DND-41 (cell line): ENCODE measurements around the gene GAS2.
A peak's percentile ranks its signal among the peaks of the same experiment; 100 is the strongest.

Experiments
- ATAC-seq: fragments of 200-7000 bp; cut with Tn5 transposase; 3 replicates; pipeline ENCODE4 v1.9.1; 2021; ENCODE audit warnings: low read depth; ENCODE audit not compliant: insufficient read depth
- DNase-seq: peaks from one replicate; pipeline ENCODE4 v3.0.0-alpha.2; 2020
- H2AFZ ChIP-seq: 2 replicates; pipeline ENCODE4 v1.6.0; 2012; ENCODE audit warnings: low read depth, low read length
- H3K27ac ChIP-seq: 2 replicates; pipeline ENCODE4 v1.5.1; 2012; ENCODE audit warnings: low read length, inconsistent platforms
- H3K27me3 ChIP-seq: fragments of 200-600 bp; sonication (generic); 2 replicates; pipeline ENCODE4 v1.6.0; 2012; ENCODE audit warnings: low read length, mild to moderate bottlenecking, inconsistent platforms; ENCODE audit not compliant: insufficient read depth, poor library complexity
- H3K36me3 ChIP-seq: 2 replicates; pipeline ENCODE4 v1.5.1; 2012; ENCODE audit warnings: low read length, inconsistent platforms; ENCODE audit not compliant: insufficient read depth
- H3K4me1 ChIP-seq: 2 replicates; pipeline ENCODE4 v1.5.1; 2012; ENCODE audit warnings: mild to moderate bottlenecking, low read length; ENCODE audit not compliant: insufficient read depth
- H3K4me2 ChIP-seq: 2 replicates; pipeline ENCODE4 v1.6.0; 2012; ENCODE audit warnings: mild to moderate bottlenecking, moderate library complexity, low read length, inconsistent platforms; ENCODE audit not compliant: insufficient read depth
- H3K4me3 ChIP-seq, 2 experiments: fragments of 200-600 bp in 1 of 2; shearing (Covaris generic) in 1 of 2; 2 replicates each; pipeline ENCODE4 v1.5.1; 2012 to 2016; ENCODE audit warnings: inconsistent platforms in 2 of 2, low read length in 2 of 2, mild to moderate bottlenecking in 2 of 2, low read depth in 1 of 2, moderate library complexity in 1 of 2
- H3K79me2 ChIP-seq: 2 replicates; pipeline ENCODE4 v1.6.0; 2012; ENCODE audit warnings: low read length, inconsistent platforms; ENCODE audit not compliant: insufficient read depth
- H3K9ac ChIP-seq: 2 replicates; pipeline ENCODE4 v1.6.0; 2012; ENCODE audit warnings: low read depth, mild to moderate bottlenecking, inconsistent platforms, low read length, moderate library complexity
- H3K9me3 ChIP-seq: 2 replicates; pipeline ENCODE4 v1.5.1; 2012; ENCODE audit warnings: low read length, moderate library complexity, mild to moderate bottlenecking, inconsistent platforms; ENCODE audit not compliant: insufficient read depth, severe bottlenecking
- H4K20me1 ChIP-seq: 2 replicates; pipeline ENCODE4 v1.6.0; 2012; ENCODE audit warnings: low read length; ENCODE audit not compliant: insufficient read depth
- EZH2 ChIP-seq: IDR thresholded peaks from 3 replicates; pipeline ENCODE4 v1.6.1; 2012; ENCODE audit warnings: borderline replicate concordance, low read depth, mild to moderate bottlenecking, moderate library complexity, low read length, inconsistent platforms; ENCODE audit not compliant: severe bottlenecking
- TF ChIP-seq, protein P1 (sequence below): IDR thresholded peaks from 2 replicates; pipeline ENCODE4 v1.5.1; 2012; ENCODE audit warnings: borderline replicate concordance, low read length, moderate library complexity, mild to moderate bottlenecking; ENCODE audit not compliant: poor library complexity, severe bottlenecking; ENCODE audit errors: extremely low read depth

GAS2 gene

DNA sequence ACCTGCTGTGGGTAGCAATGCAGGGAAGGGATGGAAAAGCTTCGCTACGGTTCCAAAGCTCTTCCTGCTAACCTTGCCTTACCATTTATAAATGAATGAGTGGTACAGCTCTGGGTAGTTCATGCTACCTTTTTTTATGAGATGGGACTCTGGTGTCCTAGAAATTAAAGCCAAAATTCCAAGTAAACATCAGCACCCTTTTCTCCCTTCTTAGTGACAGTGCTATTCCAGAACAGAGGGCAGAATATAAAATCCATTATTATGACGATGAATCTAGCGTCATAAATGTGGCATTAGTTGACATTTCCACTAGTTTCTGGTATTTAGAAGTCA, 163.6 kb downstream of the GAS2 start:
- peaks cover 9% of the 10 kb centered on the region for H3K79me2 ChIP-seq
- peak overlapping the region; percentile 7; the same call in 1 of the 2 replicates for H3K27ac ChIP-seq
- H3K4me1 ChIP-seq, result peaks cover 23% of the 10 kb centered on the region
- peaks cover 17% of the 10 kb centered on the region for H3K36me3 ChIP-seq
- no peak for TF ChIP-seq EZH2
- TF ChIP-seq, protein P1, sequence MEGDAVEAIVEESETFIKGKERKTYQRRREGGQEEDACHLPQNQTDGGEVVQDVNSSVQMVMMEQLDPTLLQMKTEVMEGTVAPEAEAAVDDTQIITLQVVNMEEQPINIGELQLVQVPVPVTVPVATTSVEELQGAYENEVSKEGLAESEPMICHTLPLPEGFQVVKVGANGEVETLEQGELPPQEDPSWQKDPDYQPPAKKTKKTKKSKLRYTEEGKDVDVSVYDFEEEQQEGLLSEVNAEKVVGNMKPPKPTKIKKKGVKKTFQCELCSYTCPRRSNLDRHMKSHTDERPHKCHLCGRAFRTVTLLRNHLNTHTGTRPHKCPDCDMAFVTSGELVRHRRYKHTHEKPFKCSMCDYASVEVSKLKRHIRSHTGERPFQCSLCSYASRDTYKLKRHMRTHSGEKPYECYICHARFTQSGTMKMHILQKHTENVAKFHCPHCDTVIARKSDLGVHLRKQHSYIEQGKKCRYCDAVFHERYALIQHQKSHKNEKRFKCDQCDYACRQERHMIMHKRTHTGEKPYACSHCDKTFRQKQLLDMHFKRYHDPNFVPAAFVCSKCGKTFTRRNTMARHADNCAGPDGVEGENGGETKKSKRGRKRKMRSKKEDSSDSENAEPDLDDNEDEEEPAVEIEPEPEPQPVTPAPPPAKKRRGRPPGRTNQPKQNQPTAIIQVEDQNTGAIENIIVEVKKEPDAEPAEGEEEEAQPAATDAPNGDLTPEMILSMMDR, result no peak
- DNase-seq (no peak), ATAC-seq (no peak)
- H3K9ac ChIP-seq, result no peak overlapping the region
- no peaks in the 10 kb centered on the region for H3K9me3 ChIP-seq
- H3K4me3 ChIP-seq, result peak overlapping the region in 1 of 2 experiments; percentile 44; a peak in 2 of 4 replicates
- no peak overlapping the region for H2AFZ ChIP-seq
- no peaks in the 10 kb centered on the region for H3K27me3 ChIP-seq
- H3K4me2 ChIP-seq, result peak overlapping the region; percentile 77; the same call in 1 of the 2 replicates
- H4K20me1 ChIP-seq, result no peaks in the 10 kb centered on the region

DNA sequence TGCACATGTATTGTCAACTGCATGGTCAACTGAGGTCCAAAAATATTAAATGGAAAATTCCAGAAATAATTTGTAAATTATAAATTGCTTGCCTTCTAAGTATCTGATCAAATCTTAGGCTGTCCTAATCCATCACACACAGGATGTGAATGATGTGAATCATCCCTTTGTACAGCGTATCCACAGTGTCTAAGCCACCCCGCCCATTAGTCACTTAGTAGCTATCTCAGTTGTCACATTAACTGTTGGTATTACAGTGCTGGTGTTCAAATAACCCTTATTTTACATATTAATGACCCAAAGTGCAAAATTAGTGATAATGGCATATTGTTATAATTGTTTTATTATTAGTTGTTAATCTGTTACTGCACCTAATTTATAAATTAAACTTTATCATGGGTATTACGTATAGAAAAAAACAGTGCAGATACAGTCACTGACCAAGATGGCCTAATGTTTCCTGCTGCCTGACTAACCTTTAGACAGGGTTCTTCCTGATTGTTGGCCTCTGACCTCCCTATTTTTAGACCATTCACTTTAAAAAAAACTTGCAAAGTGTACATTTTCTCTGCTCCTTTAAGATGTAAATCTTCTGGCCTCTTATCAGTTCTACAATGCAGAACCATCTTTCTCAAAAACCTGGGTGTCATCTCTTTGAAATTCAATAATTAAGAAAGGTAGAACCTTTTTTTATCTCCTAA, 166.1 kb downstream of the GAS2 start:
- H3K4me2 ChIP-seq, result no peak overlapping the region
- no peaks in the 10 kb centered on the region for H3K36me3 ChIP-seq
- no peak overlapping the region for H2AFZ ChIP-seq
- no peaks in the 10 kb centered on the region for H3K27me3 ChIP-seq
- peaks cover 20% of the 10 kb centered on the region for H3K4me1 ChIP-seq
- no peak overlapping the region for H3K4me3 ChIP-seq
- H4K20me1 ChIP-seq, result no peaks in the 10 kb centered on the region
- no peaks in the 10 kb centered on the region for H3K9me3 ChIP-seq
- ATAC-seq, result no peak
- H3K79me2 ChIP-seq, result peaks cover 9% of the 10 kb centered on the region
- H3K9ac ChIP-seq, result no peak overlapping the region
- H3K27ac ChIP-seq, result no peak overlapping the region
- no peak for DNase-seq
- TF ChIP-seq, protein P1, result no peak
- TF ChIP-seq EZH2, result no peak

DNA sequence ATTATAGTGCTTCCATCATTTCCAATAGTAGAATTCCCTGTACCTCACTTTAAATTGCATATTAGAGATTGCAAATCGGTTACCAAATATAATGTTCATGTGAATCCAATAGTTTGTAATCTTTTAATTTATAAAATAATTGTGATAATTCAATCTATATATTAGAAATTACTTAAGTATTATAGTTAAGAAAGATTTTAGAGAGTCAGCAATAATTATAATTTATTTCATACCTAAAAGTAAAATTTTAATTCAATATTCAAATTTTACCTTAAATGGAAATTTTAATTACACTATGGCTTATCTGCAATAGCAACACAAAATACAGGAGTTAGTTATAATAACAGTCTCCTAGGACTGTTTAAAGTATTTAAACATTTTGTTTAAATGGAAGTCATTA, 180.3 kb downstream of the GAS2 start:
- Histone ChIP-seq H3K36me3 (no peaks in the 10 kb centered on the region), H3K4me2 (no peak overlapping the region), H3K4me1 (no peaks in the 10 kb centered on the region), H3K9me3 (no peaks in the 10 kb centered on the region), H3K4me3 (no peak overlapping the region), H3K27ac (no peak overlapping the region), H3K27me3 (no peaks in the 10 kb centered on the region), H3K9ac (no peak overlapping the region), H4K20me1 (no peaks in the 10 kb centered on the region), H2AFZ (no peak overlapping the region), H3K79me2 (no peaks in the 10 kb centered on the region)
- no peak for DNase-seq
- ATAC-seq, result no peak
- TF ChIP-seq EZH2, result no peak
- TF ChIP-seq, protein P1, result no peak

DNA sequence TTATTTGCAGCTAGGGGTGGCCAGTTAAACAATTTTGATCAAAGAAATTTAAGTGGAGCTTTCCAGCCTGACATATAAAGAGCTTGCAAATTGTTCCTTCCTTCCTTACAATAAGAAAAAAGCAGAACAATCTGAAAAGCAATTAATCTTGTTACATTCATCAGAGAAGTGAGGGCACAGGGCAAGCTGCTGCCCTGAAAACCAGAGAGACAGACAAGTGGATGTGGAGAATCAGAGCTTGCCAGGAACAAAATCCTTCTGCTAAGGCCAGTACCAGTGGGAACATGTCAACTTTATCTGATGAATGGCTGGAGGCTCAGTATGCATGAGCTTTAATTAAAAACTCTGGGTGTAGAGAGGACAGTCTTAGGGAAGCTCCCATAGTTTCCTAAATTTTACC, 185.1 kb downstream of the GAS2 start:
- H3K4me2 ChIP-seq, result no peak overlapping the region

More for the DNA sequence above, 185.1 kb downstream of the GAS2 start:
- Histone ChIP-seq H3K9ac (no peak overlapping the region), H3K27ac (no peak overlapping the region), H3K4me1 (no peaks in the 10 kb centered on the region), H3K27me3 (no peaks in the 10 kb centered on the region), H4K20me1 (no peaks in the 10 kb centered on the region), H3K79me2 (no peaks in the 10 kb centered on the region), H3K36me3 (no peaks in the 10 kb centered on the region), H3K4me3 (no peak overlapping the region), H2AFZ (no peak overlapping the region), H3K9me3 (no peaks in the 10 kb centered on the region)
- DNase-seq, result no peak
- TF ChIP-seq EZH2, result no peak
- TF ChIP-seq, protein P1, result no peak
- ATAC-seq, result no peak
